GM18498 (cell line): Measurements from ENCODE around the gene SNUPN.

Experiments used
- ATAC-seq: cut with Tn5 transposase; IDR thresholded peaks from one replicate; pipeline ENCODE4 v1.9.1; 2021; ENCODE audit warnings: mild to moderate bottlenecking, moderate library complexity; ENCODE audit not compliant: unreplicated experiment

Gene SNUPN

DNA sequence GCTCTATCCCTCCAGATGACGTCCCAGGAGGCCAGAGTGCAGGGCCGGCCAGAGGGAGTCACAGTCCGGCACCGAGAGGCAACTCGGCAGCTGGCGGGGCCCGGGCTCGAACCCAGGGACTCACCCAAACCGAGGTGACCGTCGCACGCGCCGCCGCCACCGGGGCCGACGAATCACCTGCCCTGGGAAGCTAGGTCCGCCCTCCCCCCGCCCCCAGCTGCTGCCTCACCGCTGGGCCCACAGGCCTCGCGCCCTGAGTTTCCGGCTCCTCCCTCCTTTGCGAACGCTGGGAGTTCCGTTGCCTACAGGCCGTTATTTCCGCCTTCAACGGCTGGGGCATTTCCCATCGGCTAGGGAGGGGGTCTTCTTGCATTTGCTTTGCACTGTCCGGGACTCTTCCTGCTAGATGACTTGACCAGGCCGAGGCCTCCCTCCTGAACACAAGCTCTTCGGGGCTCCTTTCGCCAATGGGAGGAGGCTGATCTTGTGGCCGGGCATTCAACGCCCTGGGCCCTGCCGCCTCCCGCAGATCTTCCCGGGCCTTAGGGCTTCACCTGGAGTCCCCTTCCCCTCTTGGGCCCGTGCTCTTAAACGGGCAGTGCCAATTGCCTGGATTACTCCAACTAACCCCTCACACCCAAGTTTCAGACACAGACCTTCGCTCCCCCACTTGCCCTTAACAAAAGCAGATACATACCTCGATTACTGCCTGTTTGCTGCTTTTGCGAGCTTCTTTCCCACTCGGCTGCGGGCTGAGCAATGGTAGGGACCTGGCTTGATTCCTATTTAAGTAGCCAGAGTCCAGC, at the start of gene SNUPN:
Gene SNUPN, minus strand, starts transcription at position 184 of the 806 bp plus-strand sequence. CDS start 4,674 bp downstream, outside the sequence.
- ATAC-seq = peak; percentile 79

GRCh38 chr15:75674366-75674765, 48.8 kb upstream of the SNUPN start:
- no peak for ATAC-seq

GRCh38 chr15:75673426-75674235, 48.1 kb upstream of the SNUPN start:
- ATAC-seq = no peak

DNA sequence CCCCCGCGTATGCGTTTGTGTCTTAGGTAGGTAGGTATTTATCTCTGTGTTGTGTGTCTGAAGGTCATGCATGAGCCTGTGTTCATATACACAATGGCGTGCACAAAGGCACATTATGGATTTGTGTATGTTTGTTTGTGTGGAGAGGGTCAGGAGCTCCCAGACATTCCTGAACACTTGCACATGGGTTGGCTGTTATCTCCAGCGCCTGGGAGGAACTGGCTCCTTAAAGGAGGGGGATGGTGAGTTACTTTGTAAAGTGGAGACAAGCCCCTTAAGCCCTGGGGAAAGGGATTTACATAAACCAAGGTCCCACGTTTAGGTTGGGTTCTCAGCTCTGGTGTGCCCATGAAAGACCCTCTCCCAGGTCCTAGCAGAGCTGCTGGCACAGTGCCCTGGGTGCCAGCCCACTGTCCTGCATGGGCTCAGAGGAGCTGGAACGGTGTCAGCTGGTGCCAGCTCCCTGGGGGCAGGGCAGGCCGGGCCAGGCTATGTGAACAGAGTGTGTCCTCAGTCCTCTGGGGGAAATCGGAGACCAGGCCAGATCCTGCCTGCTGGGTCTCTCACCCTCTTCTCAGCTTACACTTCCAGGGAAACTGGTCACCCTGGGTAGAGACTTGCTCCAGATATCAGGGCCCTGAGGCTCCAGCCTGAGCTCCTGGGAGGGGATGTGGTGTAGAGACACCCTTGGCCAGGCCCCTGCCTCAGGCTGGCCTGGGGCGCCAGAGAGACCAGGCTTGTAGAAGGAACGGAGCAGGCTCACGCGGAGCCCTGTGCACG, 47.3 kb upstream of the SNUPN start:
- ATAC-seq = no peak

DNA sequence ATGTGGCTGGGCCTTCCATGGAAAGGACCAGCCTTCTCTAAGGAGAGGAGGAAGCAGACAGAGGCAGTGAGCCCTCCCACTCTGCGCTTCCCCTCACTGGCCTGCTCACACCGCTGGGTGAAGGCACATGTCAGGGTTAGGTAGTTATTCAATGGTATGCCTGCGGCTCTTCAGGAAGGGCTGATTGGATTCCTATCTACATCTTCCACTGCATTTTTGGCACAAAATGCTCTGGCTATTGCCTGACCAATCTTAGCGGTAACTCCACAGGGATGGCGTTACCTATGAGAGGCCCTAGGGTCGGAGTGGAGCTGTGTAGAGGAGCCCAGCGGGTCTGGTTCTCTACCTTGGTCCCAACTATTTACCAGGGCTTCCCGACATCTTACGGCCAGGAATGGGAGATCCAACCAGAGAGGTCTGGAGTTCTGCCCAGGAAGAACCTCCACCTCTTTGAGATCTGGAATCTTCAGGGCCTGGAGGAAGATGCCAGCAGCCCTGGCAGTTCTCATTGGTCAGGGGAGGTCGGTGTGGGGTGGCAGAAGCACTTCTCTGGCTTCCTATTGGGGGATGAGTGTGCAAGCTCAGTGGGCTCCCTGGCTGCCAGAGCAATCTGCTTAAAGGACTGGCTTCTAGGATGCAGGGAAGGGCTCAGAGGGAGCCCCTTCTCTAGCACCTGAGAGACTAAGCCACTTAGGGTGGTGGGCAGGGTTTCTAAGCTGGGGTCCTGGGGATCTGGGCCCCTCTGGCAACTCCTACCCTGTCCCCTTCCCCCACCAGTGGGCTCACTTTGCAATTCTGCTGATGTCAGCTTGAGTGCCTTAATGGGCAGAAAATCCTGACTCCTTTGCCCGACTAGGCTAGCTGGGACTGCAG, 46.4 kb upstream of the SNUPN start:
- ATAC-seq = no peak

GRCh38 chr15:75669879-75670212, 44.3 kb upstream of the SNUPN start:
- ATAC-seq = no peak

DNA sequence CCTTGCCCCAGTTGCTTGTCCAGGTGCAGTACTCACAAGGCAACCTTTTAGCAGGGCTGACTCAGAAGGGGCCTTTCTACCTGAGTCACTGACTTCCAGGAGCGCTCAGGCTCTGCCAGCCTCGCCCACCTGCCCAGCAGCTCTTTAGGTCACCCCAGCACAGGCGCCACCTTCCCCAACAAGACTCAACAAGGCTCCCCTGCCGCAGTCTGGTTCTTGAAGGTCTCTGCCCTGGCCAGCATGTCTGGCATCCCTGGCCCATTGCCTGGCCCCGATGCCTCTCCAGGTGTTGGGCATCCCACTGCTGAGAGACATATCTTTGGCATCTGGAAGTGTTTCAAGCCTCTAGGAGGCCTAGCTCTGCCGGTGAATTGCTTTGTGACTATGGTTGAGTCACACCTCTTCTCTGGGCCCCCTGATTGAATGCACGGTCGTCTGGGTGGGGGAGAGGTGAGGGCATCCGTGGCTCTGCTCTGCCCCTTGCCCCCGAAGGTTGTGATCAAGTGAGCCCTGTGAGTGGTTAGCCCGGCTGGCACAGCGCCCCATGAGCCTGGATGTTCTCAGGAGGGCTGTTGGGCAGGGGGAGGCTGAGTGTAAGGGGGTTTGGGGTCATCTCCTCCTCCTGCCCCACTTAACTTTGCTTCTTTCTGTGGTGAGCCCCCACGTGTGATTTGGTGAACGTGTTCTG, 43.8 kb upstream of the SNUPN start:
- ATAC-seq = no peak

- no peak for ATAC-seq
These were observed 41.4 kb upstream of the SNUPN start for GRCh38 chr15:75666823-75667501.

DNA sequence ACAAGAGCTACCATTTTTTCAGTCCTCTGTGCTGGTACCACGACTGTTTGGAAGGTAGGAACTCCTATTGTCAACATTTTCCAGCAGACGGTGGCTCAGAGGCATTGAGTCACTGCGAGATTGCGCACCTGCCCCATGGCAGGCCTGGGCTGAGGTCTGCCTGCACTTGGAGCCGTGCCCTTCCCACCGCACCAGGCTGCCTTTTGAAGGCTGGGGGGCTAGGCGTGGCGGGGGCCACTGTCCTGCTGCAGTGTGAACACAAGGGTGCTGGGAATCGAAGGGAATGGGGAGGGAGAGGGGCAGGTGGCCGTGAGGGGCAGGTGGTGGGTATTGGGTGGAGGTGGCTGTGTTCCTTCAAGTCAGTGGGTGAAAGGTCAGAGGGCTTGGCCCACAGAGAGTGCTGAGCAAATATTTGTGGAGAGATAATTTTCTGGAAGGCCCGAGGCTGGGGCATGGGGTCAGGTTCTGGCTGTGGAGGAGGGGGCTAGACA, 38.5 kb upstream of the SNUPN start:
- no peak for ATAC-seq

- no peak for ATAC-seq
These were observed 37.4 kb upstream of the SNUPN start for GRCh38 chr15:75662823-75663519.

- ATAC-seq = no peak
These were observed 36.2 kb upstream of the SNUPN start for GRCh38 chr15:75661756-75662140.

GRCh38 chr15:75661100-75661755, 35.7 kb upstream of the SNUPN start:
- no peak for ATAC-seq

- no peak for ATAC-seq
These were observed 34.6 kb upstream of the SNUPN start for GRCh38 chr15:75659928-75660645.

GRCh38 chr15:75659141-75659771, 33.7 kb upstream of the SNUPN start:
- no peak for ATAC-seq

- no peak for ATAC-seq
These were observed 31.3 kb upstream of the SNUPN start for GRCh38 chr15:75656813-75657212.

DNA sequence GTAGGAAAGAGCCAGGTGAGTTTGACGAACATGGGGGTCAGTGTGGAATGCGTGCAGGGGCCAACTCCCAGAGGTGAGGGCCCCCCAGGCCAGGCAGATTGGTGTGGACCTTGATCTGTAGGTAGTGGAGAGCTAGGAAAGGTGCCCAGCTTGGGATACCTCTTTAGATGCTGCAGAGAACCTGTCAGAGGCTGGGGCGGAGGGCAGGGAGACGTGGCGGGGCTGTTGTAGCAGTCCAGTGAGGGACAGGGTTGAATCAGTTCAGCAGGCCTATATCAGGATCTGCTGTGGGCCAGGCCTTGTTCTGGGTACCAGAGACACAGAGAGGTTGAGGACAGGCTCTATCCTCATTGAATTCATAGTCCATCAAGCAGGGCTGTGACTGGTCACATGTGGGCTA, 30.8 kb upstream of the SNUPN start:
- ATAC-seq = no peak

DNA sequence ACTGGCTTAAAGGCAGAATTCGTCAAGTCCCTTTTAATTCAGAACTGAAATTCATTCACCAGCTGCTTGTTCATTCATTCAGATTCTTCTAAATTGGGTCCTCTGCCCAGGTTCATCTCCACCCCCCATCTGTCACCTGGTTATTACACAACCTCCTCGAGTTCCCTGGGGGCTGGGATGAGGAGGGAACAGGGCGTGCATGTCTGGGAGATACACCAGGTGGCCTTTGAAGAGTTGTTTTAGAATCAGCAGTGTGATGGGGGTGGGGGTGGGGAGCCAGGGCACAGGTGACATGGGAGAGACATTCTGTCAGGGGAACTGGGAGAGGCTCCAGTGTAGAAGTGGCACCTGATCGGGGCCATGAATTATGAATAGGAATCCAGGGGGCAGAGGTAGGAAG, 30.4 kb upstream of the SNUPN start:
- no peak for ATAC-seq
